Islet of Langerhans (tissue), 1 donor: Measurements from ENCODE around the gene GTF3C1.

Experiments
- FAIRE-seq: peaks from one replicate; lab custom pipeline; 2011; peaks lifted over from hg19 to GRCh38; lab: Jason Lieb, UNC

Gene GTF3C1

GRCh38 chr16:27566417-27566816, 16.7 kb upstream of the GTF3C1 start:
- no peak for FAIRE-seq

DNA sequence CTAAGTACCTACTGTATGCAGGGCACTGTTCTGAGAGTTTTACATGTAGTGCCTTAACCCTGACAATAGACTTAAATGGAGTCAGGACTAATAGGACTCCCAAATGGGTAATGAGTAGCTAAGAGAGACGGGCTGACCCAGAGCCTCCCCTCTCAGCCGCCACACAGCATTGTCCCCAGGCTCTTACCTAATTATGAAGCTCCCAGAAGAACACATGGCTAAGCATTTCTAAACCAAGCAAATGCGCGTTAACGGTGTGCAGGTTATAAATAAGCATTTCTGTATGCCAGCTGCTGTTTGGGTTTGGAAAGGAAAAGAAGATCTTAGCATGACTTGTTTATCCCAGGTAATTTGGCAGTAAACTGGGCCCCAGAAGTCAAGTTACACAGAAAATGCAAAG, 14.5 kb upstream of the GTF3C1 start:
- FAIRE-seq = no peak

- no peak for FAIRE-seq
Observed at GRCh38 chr16:27561216-27561615, 11.5 kb upstream of the GTF3C1 start.

GRCh38 chr16:27558932-27559331, 9.2 kb upstream of the GTF3C1 start:
- no peak for FAIRE-seq

DNA sequence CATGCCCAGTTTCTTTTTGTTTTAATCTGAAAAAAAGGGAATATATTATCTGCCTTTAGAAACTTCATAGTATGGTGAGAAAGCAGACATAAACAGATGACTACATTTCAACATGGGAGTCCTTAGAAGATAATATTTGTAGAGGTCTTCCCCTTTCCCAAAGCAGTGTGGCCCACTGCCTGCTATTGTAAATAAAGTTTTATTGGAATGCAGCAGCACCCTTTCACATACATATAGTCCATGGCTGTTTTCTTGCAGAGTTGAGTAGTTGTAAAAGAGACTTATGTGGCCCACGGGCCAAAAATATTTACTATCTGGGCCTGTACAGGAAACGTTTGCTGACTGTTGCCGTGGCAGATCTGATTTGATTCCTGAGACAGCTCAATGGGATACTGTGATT, 8.7 kb upstream of the GTF3C1 start:
- no peak for FAIRE-seq

DNA sequence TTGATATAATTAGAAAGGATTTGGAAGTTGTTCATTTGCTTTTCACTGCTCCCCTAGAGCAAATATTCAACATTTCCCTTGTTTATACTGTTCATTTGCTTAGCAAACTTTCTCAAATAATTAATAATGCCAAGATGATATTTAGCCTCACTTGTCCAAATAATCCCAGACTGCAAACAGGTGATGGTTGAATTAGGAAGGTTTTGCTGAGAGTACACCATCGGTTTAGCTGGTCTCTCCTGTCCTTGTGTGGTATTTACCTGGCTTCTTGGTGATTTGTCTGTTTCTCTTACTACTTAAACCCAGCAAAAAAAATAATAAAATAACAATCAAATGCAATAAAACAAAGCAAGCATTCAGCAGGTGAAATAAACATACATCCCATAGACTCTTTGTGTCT, 6.8 kb upstream of the GTF3C1 start:
- no peak for FAIRE-seq

DNA sequence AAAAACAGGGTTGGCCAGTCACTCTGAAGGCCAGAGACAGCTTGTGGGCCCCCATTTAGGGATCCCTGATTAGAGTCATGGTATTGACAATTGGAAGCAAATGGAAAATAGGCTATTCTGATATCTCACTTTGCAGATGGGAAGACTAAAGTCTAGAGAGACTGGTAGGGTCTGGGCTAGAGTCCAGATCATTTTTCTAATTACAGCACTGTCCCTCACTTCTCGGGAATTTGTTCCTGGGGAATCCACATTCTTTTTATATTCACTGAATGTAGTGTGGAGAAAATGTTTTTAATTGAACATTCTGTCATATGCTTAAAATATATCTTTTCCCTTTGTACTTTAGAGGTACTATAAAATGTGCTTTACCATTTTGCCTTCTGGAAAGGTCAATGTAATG, 1.3 kb upstream of the GTF3C1 start:
- no peak for FAIRE-seq

DNA sequence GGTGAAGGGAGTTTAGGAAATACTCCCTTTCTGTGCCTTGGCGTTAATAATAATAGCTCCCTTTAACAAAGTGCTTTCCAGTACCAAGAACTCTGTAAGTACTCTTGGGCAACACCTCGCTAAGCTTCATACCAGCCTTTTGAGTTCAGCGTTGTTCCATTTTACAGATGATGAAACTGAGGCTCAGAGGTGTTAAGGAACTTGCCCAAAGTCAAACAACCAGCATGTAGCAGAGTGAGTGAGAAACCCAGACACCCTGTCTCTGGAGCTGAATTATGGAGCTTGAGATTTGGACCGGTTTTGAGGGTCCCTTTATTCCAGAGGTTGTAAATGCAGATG, 838 bp upstream of the GTF3C1 start:
- FAIRE-seq = no peak

- no peak for FAIRE-seq
Observed at GRCh38 chr16:27549464-27549745, 308 bp downstream of the GTF3C1 start.

- no peak for FAIRE-seq
Observed at GRCh38 chr16:27547851-27548250, 1.9 kb downstream of the GTF3C1 start.

DNA sequence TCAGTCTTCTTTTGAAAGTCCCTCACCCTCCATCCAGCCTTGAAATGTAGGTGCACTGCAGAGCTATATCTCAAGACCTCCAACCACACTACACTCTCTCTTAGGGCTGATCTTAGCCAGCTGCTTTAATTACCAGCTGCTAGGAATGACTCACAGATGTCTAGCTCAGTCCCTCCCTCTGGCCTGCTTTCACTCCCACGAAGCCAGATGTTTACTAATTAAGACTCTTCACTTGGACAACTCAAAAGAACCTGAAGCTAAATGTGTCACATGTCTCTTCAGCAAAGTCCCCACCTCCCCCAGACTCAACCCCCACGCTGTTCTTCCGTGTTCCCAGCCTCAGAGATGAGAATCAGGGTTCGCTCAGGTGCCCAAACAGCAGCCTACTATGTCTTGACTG, 2.6 kb downstream of the GTF3C1 start:
- no peak for FAIRE-seq

DNA sequence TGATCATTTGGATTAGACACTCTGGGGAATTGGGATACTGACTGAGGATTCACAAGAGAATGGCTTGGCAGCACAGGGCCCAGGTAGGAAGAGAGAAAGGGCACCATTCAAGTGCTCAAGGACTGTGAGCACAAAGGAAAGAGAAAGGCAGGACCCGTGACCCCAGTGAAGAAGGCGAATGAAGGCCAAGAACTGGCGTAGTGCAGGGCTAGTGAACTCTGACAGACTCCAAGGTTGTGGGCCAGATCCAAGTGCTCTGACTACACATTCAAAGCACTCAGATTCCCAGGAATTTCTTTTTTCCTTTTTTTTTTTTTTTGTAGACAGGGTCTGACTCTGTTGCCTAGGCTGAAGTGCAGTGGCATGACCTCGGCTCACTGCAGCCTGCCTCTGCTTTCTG, 5.0 kb downstream of the GTF3C1 start:
- FAIRE-seq = no peak

DNA sequence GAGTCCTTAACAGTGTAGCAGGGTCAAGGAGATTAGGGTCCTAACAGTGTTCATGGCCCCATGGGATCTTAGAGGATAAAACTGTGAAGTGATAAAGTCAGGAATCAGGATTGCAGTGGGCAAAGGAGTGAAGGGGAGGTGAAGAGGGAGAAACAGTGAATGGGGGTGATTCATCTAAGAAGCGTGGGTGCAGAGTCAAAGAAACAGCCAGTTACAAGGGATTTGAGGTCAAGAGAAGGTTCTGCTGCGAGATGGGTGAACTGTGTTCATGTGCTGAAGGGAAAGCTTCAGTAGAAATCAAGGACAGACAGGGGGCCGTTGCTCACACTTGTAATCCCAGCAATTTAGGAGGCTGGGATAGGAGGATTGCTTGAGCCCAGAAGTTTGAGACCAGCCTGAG, 5.9 kb downstream of the GTF3C1 start:
- FAIRE-seq = no peak

GRCh38 chr16:27539636-27540035, 10.1 kb downstream of the GTF3C1 start:
- FAIRE-seq = no peak

- no peak for FAIRE-seq
Observed at GRCh38 chr16:27539120-27539519, 10.6 kb downstream of the GTF3C1 start.

DNA sequence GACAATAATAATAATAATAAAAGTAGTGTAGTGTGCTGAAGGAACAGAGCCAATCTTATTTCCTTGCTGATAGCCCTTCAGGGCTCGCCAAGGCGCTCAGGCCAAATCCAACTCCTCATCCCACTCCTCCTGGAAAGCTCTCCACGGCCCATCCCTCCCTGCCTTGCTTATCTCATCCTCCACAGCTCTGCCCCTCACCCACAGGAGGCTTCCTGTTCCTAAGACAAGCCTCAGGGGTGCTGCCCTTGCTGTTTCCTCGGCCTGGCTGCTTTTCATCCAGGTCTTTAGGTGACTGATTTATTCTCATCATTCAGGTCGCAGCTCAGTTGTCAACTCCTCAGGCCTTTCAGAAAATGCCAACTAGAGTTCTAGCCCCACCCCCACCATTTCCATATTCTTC, 11.2 kb downstream of the GTF3C1 start:
- no peak for FAIRE-seq

DNA sequence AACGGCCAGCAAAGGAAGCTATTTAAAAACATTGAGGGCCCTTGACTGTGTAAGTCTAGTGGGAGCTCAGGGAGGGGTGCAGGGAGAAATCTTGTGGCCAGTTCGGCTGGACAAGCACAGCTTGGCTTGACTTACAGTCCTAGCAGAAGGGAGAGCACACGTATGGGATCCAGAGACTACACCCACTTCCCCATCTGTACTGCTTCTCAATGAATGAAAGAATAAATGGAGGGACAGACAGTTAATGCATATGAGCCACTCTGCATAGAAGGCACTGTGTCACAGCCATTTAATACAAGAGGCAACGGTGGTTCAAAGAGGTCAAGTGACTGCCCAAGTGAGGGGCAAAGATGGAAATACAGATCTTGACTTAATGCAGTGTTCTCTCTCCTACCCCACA, 15.5 kb downstream of the GTF3C1 start:
- FAIRE-seq = no peak

- no peak for FAIRE-seq
Observed at GRCh38 chr16:27531826-27532800, 17.6 kb downstream of the GTF3C1 start.

GRCh38 chr16:27531186-27531585, 18.5 kb downstream of the GTF3C1 start:
- no peak for FAIRE-seq

DNA sequence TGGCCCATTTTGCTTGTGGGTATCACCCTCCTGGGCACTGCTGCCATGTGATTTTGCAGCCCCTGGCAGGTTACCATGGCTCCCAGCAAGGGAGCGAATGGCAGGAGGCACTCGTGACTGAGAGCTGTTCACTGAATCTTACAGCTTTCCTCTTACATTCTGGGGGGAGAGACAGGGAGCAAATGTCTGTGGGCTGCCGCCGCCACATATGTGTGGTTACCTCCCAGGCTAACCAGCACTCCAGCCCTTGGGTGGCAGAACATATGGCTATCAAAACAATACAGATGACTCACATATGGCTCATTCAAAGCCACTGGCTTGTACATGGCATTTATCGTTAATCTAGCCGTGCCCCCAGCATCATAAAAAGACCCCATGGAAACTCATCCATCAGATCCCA, 19.8 kb downstream of the GTF3C1 start:
- FAIRE-seq = no peak

DNA sequence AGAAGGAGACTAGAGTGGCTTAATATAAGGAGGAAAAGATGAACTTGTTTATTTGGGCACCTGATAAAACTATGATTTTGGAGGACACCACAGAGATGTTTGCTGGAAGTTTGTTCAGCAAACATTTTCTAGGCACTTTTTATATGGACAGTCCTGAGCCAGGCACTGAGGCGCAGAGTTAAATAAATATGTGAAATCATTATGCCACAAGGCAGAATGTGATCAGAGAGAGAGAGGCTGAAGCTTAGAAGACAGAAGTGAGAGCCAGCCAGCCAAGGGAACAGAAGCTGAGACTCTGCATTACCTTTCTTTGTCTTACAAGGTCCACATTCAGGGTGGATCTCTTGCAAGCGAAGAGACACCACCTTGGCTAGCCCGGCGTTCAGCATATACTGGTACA, 21.4 kb downstream of the GTF3C1 start:
- FAIRE-seq = no peak

DNA sequence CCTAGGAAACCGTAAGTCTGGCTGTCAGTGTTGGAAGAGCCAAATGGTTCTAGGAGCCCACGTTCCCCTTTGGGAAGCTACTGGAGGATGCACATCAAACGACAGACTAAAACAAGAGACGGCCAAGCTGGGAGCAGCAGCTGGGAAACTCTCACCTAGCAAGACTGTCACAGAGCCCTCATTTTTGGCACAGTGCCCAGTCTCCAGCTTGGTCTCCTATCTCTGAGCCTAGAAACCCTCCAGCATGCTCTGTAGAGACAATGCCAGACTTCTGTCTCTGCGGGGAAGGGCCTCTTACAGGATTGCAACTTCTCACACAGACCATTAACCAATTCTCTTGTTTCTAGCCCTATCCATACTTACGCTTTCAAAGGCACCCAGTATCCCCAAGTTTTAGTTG, 23.5 kb downstream of the GTF3C1 start:
- FAIRE-seq = no peak

GRCh38 chr16:27522173-27522707, 27.5 kb downstream of the GTF3C1 start:
- no peak for FAIRE-seq

- FAIRE-seq = no peak
Observed at GRCh38 chr16:27520982-27521673, 28.6 kb downstream of the GTF3C1 start.
